Glomerular visceral epithelial cell (primary cell): Measurements from ENCODE around the gene PVALEF.

Source experiments
- DNase-seq: peaks from one replicate; pipeline ENCODE4 v3.0.0-alpha.2; 2016; ENCODE audit errors: extremely low spot score

The PVALEF gene

DNA sequence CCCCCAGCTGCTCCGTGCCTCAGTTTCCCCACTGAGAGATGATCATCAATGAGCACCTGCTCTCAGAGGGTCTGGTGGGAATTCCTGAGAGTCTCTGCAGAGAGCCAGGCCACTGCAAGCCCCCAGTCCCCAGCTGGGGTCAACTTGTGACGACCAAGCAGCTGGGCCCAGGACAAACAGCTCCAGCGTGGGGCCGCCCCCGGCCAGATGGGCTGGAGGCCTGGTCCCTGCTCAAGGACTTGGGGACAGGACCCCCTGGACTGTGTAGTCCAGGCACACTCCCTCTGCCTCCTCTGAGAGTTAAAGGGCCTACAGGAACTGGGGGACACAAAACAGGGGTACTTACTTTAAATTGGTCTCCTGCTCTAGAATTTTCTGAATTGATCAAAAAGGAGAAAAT lies 17.3 kb downstream of the PVALEF start:
- no peak for DNase-seq

DNA sequence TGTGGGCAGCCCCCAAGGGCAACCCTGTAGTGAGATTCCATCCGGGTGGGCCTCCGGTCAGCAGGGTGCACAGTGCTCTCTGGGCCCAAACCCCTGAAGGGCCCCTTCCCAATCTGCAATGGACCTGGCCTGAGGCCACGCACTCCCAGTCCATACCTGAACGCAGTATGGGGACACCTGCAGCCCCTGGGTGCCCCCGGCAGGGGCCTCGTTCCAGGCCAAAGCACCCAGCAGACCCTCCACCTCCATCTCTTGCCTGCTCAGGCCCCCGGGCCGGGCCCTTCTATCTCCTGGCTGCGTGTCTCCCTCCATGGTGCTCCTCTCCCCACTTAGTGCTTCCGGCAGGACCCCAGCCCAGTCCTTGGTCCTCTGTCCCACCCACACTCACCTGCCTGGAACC lies 18.0 kb downstream of the PVALEF start:
- DNase-seq: no peak

DNA sequence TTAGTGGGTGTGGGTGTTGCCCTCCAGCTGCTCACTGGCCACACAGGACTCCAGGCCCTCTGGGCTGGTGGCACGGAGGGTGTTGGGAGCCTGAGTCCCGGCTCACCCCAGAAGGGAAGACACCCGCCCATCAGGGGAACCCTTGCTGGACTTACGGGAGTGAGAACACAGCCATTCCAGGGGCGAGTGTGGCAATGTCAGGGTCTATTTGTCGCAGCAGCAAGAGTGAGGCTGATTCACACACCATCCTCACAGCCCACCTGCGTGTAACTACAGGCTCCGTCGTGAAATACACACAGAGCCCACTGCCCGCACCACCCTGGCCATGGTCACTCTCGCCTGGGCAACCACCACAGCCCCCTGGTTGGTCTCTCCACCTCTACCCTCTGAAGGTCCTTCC lies 18.5 kb downstream of the PVALEF start:
- no peak for DNase-seq

DNA sequence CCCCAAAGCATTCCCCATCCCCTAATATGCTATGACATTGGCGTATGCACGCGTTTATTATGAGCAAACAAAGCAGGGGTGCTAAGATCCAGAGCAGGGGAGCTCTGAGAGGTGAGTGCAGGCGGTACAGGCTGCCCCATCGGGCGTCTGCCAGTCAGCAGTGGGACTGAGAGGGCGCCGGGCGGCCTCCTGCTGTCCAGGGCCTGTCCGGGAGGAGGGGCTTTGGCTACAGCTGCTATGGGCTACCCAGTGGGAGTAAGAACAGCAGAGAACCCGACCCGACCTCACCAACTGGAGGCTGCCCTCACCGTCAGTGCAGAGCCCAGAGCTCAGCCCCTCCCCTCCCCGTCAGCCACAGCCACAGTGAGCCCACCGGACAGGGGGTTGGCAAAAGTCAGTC lies 19.2 kb downstream of the PVALEF start:
- DNase-seq: no peak

DNA sequence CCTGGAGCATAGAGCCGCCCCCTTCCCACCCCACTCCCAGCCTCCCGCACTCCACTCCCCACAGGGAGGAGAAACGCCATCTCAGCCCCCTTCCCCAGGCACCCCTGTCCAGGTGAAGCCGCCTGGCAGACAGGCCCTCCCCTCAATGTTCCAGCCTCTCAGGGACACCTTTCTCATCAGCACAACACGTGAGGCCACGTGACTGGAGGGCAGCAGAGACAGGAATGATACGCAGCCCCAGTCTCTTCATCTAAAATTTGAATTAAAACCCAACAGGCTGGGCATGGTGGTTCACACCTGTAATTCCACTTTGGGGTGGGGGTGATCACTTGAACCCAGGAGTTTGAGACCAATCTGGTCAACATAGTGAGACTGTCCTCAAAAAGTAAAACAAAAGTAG lies 20.9 kb downstream of the PVALEF start:
- no peak for DNase-seq

DNA sequence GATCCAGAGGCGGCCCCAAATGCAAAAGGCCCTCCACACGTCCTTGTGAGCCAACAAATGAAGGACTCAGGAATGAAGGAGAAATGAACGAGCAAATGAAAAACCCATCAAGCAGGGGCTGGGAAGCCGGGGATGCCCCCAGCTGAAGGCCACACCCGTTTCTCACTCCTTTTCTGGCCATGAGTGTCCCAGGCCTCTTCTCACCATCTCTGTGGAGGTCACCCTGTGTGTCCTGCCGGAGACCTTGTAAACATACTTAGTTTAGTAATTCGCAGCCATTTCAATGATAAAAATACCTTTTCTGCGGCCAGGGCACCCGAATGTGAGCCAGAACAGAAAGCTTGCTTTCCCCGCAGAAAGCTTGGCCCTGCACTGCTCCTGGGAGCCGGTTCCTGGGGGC lies 21.8 kb downstream of the PVALEF start:
- no peak for DNase-seq

DNA sequence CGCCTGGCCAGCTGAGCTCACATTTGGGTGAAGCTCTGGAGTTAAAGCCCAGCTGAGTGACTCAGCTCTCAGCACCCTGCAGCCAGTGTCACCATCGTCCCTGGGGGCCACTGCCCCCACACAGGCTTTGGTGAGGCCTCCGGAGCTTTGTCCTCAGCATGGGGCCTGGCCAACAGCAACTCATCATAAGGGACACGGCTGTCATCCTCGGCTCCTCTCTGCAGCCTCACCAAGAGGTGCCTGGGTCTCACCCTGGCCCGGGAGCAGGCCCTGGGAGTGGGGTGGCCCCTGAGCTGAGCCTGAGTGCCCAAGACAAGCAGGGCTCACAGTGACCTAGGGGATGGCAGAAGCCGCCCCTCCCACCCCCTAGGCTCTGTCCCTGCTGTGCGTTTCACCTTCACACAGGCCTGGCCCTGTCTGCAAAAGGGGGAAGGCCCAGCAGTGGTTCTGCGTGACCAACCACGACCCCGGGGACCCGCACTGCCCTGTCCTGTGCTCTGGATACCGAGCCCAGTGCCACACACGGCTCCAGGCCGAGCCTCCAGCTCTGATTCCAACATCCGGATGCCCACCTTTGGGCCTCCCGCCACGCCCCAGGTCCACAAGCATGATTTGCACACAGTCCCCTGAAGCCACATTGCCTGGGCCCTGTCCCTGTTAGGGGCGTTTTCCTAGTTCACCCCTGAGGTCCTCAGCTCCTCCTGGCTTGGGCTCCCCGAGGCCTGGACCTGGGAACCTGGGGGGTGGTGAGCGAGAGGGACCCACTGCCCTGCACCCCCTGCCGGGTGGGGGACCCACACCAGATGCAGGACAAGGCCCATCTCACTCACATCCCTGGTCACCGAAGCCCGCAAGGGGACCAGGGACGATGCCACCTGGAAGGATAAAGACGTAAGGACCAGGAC lies 22.5 kb downstream of the PVALEF start:
- no peak for DNase-seq

DNA sequence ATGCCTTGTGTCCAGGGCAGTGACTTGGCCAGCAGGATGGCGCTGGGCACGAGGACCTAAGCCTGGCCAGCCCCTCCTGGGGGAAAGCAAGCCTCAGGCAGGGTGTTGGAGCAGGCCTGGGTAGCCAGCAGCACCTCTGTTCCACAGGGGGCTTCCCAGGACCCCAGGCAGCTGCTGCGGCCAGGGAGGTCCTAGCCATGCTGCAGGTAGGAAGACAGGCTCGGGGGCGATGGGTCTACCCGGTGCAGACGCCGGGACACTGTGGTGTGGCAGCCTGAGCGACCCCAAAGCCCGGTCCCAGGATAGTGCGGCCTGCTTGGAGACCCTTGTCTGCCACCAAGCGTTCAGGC lies 23.2 kb downstream of the PVALEF start:
- DNase-seq: no peak

DNA sequence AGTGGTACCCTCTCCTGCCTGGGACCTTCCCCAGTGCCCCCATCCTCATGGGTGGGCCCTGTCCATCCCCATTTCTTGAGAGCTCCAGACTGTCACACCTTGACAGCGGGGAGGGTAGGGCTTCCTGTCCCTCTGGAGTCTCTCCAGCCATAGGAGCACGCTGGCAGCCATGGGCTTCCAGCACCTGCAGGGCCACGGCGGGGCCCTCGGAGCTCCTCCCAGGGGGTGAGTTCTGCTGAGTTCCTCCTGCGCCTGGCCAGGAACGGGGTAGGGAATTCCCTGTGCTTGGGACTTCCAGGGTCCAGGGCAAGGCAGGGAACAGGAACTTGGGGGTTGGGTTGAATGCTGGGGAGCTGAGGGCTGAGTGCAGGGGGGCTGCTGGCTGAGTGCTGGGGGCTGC lies 23.7 kb downstream of the PVALEF start:
- no peak for DNase-seq

DNA sequence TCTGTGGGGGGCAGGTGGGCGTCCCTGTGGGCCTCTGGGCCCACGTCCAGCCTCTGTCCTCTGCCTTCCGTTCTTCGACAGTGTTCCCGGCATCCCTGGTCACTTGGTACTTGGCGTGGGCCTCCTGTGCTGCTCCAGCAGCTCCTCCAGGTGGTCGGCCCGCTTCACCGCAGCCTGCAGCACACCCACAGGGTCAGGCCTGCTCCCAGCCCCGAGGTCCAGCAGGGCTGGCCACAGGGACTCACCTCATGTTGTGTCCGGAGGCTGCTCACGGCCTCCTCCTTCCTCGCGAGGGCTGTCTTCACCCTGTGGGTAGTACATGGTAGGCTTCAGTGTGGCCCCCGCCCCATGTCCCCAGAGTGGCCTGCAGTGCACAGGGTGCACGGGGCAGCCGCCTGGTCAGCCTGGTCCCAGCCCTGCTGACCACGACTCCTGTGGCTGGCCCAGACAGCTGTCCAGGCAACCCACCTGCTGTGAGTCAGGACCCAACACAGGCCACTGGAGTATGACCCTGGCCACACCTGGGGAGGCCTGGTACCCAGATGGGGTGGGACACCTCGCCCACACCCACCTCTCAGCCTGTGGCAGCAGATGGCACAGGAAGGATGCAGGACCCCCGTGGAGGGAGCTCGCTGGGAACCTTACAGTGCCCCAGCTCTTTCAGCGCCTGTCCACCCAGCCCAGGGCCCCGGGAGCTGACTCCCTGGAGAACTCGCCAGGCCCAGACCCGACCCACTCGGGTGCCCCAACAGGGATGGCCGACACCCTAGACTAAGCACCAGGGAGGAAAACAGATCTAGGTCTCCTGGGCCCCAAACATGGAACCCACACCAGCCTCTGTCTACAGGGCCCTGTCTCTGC lies 24.6 kb downstream of the PVALEF start:
- peak; percentile 16 for DNase-seq

DNA sequence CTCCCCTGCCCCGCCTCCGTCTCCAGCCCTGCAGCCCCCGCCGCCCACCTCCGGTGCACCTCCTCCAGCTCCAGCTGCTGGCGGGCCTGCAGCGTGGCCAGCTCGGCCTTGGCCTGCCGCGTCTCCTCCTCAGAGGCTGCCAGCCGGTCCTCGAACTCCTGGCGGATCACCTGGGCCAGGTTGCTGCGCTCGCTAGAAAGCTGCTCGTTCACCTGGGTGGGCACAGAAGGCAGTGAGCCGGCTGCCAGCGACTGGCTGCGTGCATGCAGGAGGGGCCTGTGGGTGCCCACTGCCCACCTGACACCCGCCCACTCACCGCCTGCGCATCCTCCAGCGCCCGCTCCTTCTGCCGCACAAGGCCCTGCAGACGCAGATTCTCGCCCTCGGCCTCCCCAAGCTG lies 25.3 kb downstream of the PVALEF start:
- DNase-seq: no peak

DNA sequence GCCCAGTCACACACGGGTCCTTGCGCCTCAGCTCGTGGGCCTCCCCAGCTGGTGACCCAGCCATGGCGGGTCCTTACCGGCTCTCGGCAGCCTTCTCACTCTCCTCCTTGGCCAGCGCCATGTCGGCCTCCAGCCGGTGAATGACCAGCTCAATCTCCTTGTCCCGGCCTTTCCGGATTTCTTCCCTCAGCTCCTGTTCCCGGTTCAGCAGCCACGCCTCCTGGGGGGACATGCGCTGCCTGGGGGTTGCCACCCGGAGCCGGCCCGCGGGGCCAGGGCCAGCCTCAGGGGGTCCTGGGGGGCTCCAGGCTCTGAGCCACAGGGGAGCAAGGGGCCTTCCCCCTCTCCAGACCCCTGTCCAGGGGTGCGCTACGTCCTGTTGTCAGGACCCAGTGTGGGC lies 25.8 kb downstream of the PVALEF start:
- DNase-seq: no peak

DNA sequence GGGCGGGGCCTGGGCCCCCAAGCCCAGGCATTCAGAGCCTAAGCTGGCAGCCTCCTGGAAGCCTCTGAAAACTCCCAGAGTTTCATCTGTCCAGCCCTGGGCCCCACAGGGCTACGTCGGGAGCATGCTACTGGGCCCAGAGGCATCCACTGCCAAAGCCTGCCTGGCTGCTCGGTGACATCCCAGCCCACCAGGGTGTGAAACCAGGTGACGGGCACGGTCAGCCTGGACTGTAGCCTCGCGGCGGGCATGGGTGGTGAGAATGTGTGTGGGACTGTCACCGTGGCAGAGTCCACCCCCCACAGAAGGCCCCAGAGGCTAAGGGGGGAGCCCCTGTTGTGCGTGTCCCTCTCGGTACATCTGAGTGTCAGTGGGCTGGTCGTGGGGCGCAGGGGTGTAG lies 26.3 kb downstream of the PVALEF start:
- no peak for DNase-seq

DNA sequence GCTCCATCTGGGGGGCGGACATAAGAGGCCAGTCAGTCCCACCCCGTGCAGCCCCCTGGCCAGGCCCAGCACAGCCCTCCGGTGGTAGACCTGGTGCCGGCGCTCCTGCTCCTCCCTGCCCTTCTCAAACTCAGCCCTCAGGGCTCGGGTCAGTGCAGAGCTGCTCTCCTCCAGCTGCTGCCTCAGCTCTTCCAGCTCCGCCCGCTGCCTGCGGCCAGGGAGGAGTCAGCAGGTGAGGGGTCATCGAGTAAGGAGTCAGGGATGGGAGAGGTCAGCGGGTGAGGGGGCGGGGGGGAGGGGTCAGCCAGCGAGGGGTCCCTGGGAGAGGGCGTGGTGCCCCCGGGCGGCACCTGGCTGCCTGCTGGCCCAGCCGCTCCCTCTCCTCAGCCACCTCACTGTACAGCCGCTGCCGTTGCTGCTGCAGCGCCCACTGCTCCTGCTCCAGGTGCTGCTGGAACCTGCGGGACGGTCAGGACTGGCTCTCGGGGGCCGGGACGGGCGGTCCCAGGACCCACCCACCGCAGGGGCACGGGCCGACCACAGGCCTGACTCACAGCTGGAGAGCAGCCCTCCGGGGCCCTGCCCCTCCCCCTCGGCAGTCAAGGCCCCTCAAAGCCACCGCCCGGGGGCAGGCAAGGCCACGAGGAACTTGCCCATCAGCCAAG lies 27.2 kb downstream of the PVALEF start:
- DNase-seq: no peak

DNA sequence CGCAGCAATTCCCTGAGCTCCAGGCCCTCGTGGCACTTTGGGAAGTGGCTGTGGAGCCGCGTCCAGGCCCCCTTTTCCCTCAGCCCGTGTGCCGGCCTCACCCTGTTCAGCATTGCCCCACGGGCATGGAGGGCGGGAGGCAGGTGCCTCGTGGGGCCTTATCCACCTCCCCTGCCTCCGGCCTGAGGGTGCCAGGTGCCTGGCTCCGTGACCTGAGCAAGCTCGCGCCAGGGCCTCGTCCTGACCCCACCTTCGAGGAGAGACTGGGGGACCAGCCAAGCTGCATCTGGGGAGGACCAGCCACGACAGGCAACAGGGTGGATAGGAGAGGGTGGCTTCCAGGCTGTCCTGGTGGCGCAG lies 27.7 kb downstream of the PVALEF start:
- no peak for DNase-seq

DNA sequence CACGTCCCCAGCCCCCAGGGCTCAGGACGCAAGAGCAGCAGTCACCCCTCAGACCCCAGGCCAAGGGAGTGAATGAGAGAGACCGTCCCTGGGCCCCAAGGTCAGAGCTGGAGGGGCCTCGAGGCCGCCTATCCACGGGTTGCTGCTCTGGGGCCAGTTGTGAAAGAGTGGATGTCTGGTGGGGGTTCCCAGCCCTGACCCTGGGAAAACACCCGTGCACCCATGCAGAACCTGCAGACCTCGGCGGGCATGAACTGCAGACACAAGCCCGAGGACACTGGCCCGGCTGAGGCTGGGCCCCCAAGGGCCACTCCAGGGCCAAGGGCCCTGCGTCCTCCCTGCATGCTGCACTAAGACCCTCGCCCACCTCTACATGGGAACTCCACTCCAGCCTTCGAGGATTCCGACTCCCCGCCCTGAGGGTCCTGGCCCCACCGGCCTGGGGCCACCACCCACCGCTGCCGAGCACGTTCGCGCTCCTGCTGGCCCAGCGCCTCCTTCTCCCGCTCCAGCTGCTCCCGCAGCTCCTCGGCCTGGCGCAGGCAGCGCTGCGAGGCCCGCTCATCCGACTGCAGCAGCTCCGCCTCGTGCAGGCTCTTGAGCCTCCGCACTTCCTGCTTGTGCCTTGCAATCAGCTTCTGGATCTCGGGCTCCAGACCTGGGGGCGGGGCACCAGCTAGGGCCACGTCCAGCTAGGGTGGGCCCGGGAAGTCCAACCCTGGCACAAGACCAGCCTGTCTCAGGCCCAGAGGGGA lies 28.3 kb downstream of the PVALEF start:
- DNase-seq: no peak

DNA sequence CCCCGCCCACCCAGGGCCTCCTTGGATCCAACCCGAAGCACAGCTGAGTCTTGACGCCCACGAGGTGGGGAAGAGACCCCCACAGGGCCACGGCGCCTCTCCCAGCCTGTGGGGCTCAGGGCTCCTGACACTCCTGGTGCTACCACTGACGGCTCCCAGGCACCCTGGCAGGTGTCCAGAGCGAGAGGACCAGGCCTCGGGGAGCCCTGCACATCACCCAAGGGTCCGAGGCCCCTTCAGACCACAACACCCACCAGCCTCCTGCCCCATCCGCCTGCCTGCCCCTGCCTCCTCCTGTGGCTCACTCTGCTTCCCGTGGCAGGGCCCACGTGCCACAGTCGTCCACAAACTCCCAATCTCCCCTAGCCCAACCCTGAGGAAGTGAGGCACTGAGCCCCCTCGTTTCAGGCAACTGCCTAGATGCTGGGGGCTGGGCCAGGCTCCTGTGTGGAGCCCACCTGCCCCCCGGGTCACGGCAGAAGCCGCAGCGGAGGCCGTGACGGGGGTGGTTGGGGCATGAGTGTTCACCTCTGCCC lies 29.0 kb downstream of the PVALEF start:
- no peak for DNase-seq

DNA sequence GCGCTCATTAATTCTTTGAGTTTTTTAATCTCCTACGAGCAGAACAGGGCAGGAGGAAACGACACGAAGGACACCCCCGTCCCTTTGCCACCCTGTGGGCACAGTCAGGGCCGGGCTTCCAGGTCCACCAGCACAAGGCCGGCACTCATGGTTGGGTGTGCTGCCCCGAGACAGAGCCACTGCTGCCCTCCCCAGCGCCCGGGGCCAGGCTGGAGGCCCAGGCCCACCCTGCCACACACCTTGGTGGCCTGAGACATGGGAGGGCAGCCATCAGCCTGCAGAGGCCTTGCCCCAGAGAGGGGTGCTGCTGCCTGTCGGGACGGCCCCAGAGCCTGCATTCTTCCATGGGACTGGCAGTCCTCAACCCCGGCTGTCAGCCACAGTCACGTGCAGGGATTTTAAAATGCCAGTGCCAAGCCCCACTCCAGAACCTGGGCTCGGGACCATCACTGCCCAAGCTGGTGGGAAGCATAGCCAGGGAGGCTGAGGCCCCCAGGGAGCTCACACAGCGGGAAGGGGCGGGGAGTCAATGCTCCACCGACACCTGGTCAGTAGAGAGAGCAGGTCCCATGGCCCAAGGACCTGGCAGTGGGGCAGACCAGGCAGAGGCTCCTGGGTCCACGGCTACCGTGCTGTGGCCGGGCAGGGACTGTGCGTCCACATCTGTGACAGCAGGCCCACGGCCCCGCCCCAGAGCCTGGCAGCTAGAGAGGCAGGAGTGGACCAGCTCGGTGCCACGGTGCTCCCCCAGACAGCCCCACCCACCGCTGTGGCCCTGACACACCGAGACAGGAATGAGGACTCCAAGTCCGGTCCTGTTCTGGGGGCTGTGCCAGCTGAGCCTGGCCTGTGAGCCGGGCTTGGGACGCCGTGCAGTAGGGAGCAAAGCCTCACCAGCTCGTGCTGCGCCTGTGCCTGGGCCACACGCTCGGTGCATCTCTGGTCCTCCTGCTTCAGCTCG lies 29.9 kb downstream of the PVALEF start:
- no peak for DNase-seq

DNA sequence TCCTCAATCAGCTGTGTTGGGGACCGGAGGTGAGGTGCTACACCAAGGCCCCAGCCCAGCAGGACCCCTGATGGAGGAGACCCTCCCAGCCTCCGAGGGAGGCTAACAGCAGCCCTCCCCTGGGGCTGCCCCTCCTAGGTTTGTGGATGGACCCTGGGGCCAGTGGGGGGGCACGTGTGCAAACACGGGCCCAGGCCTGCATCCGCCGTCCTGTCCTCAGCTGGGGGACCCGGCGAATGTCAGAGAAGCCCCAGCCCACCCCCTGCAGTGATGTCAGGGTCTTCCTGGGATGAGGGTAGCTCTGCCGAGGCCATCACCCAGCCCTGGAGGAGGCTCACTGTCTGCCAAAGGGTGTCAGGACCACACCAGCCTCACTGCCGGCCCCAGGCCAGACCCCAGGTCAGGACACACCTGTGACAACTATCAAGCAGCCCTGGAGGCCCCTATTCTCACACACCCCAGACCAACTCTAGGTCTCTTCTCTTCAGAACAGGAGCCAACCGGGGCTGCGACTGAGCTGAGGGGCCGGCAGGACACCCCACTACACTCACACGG lies 30.7 kb downstream of the PVALEF start:
- DNase-seq: no peak
